Measurements from ENCODE around the gene ALOX15.

GRCh38 chr17:4631431-4631830 lies 10.0 kb downstream of the ALOX15 start:
- TF ChIP-seq, protein P1, sequence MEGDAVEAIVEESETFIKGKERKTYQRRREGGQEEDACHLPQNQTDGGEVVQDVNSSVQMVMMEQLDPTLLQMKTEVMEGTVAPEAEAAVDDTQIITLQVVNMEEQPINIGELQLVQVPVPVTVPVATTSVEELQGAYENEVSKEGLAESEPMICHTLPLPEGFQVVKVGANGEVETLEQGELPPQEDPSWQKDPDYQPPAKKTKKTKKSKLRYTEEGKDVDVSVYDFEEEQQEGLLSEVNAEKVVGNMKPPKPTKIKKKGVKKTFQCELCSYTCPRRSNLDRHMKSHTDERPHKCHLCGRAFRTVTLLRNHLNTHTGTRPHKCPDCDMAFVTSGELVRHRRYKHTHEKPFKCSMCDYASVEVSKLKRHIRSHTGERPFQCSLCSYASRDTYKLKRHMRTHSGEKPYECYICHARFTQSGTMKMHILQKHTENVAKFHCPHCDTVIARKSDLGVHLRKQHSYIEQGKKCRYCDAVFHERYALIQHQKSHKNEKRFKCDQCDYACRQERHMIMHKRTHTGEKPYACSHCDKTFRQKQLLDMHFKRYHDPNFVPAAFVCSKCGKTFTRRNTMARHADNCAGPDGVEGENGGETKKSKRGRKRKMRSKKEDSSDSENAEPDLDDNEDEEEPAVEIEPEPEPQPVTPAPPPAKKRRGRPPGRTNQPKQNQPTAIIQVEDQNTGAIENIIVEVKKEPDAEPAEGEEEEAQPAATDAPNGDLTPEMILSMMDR (conservative IDR thresholded peaks at IDR 0.05), result no peak
- no peak for TF ChIP-seq EZH2 (IDR thresholded peaks at IDR 0.05; ENCODE audit: low read depth)

Data from PC-9 (cell line).